Lung (tissue), 12 donors: ENCODE measurements around the gene PAK1. TPM values are rescaled to one million over a fixed set of nuclear protein-coding genes. Genes with fewer than 3 reads are reported as not detected.

ENCODE experiments used
- ATAC-seq: fragments of 200-7000 bp; cut with Tn5 transposase; one replicate; pipeline ENCODE4 v1.9.1; 2020; ENCODE audit warnings: moderate number of reproducible peaks; ENCODE audit not compliant: insufficient read depth, low FRiP score
- DNase-seq, 3 donors: peaks; one replicate each; pipeline ENCODE4 v3.0.0-alpha.2; 2013 to 2017
- H3K27ac ChIP-seq, 2 donors: one replicate each; pipeline ENCODE4 v1.5.1; 2013; ENCODE audit warnings: mild to moderate bottlenecking in 2 of 2, moderate library complexity in 2 of 2, control low read depth in 1 of 2, inconsistent platforms in 1 of 2, low read depth in 1 of 2, low read length in 1 of 2
- H3K27me3 ChIP-seq, 3 donors: one replicate each; pipeline ENCODE4 v1.5.1; 2013; ENCODE audit warnings: low read length in 2 of 3; ENCODE audit not compliant: control insufficient read depth in 3 of 3, insufficient read depth in 3 of 3
- H3K36me3 ChIP-seq, 4 donors: one replicate each; pipeline ENCODE4 v1.5.1; 2013; ENCODE audit warnings: low read length in 4 of 4, mild to moderate bottlenecking in 1 of 4, moderate library complexity in 1 of 4; ENCODE audit not compliant: control insufficient read depth in 4 of 4, insufficient read depth in 4 of 4
- H3K4me1 ChIP-seq, 5 donors: one replicate each; pipeline ENCODE4 v1.5.1; 2013; ENCODE audit warnings: low read length in 5 of 5, mild to moderate bottlenecking in 2 of 5, moderate library complexity in 1 of 5; ENCODE audit not compliant: control insufficient read depth in 5 of 5, insufficient read depth in 5 of 5
- H3K4me3 ChIP-seq: one replicate; pipeline ENCODE4 v1.5.1; 2013; ENCODE audit warnings: mild to moderate bottlenecking, control low read depth, moderate library complexity
- H3K9ac ChIP-seq, 2 donors: one replicate each; pipeline ENCODE4 v1.5.1; 2013; ENCODE audit warnings: low read length in 2 of 2, control low read depth in 1 of 2; ENCODE audit not compliant: insufficient read depth in 1 of 2
- H3K9me3 ChIP-seq, 4 donors: one replicate each; pipeline ENCODE4 v1.5.1; 2013; ENCODE audit warnings: low read length in 3 of 4, mild to moderate bottlenecking in 1 of 4, moderate library complexity in 1 of 4; ENCODE audit not compliant: control insufficient read depth in 4 of 4, insufficient read depth in 3 of 4
- WGBS, 2 donors: extraction: QIAGEN DNeasy Blood & Tissue Kit; methylation state at CpG; one replicate each; pipeline ENCODE4 v1.1.7; 2013; 5-methylcytosine and 5-hydroxymethylcytosine counted together
- polyA plus RNA-seq, 2 donors: library from polyadenylated mRNA; stranded (reverse); fragments of 200-250 nt; gene quantifications; one replicate each; pipeline ENCODE4 v1.2.1, GENCODE V29; 2013
- total RNA-seq, 2 donors: library from RNA; depleted of rRNA in 1 of 2; stranded (reverse); fragments of >200 nt in 1 of 2; gene quantifications; one replicate each; pipeline ENCODE4 v1.2.1, GENCODE V29; 2014 to 2021
- TF ChIP-seq, protein P1 (sequence below): IDR thresholded peaks from 2 replicates; pipeline ENCODE4 v1.5.1; 2012; ENCODE audit warnings: mild to moderate bottlenecking; ENCODE audit errors: control extremely low read depth, extremely low read depth
- donor health status: control.
- donor health status: control.
- donor health status: Bipolar disorder and iron deficiency.
- donor health status: healthy.
- donor health status: DM: yes; HTN: yes; CAD: no.

Gene PAK1
- total and polyA plus RNA-seq, 4 donors: 8.4 to 70.6 (median 29.8) TPM

DNA sequence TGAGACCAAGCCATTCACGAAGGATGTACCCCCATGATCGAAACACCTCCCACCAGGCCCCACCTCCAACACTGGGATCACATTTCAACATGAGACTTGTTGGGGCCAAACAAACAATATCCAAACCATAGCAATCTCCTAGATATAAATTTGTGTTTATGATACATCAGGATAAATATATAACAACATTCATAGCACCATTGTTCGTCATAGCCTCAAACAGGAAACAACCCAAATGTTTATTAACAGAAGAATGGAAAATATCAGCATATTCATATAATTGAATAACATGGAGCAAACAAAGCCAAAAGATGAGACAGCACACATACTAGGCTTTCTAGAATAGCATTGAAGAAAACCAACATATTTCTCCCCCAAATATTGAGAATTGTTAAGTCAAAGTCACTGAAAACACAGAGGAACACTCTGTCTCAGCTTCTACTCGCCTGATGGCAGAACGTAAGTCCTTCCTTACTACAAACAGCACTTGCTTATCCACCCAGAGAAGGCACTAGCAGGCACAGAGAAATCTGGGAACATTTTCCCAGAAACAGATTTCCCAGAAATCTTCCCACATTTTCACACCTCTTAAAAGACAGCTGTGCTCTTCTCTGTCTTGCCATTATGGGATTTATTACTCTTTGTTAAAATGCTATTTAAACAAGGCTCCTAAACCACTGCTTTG lies 164.4 kb downstream of the PAK1 start:
- H3K9ac ChIP-seq: no peak overlapping the region
- peaks cover 0 to 2% (median 0%) of the 10 kb centered on the region in 5 donors for H3K4me1 ChIP-seq
- no peaks in the 10 kb centered on the region for H3K9me3 ChIP-seq
- no peak overlapping the region for H3K4me3 ChIP-seq
- H3K27me3 ChIP-seq: no peaks in the 10 kb centered on the region
- H3K27ac ChIP-seq: no peak overlapping the region
- no peaks in the 10 kb centered on the region for H3K36me3 ChIP-seq
- TF ChIP-seq, protein P1, sequence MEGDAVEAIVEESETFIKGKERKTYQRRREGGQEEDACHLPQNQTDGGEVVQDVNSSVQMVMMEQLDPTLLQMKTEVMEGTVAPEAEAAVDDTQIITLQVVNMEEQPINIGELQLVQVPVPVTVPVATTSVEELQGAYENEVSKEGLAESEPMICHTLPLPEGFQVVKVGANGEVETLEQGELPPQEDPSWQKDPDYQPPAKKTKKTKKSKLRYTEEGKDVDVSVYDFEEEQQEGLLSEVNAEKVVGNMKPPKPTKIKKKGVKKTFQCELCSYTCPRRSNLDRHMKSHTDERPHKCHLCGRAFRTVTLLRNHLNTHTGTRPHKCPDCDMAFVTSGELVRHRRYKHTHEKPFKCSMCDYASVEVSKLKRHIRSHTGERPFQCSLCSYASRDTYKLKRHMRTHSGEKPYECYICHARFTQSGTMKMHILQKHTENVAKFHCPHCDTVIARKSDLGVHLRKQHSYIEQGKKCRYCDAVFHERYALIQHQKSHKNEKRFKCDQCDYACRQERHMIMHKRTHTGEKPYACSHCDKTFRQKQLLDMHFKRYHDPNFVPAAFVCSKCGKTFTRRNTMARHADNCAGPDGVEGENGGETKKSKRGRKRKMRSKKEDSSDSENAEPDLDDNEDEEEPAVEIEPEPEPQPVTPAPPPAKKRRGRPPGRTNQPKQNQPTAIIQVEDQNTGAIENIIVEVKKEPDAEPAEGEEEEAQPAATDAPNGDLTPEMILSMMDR: no peak
- ATAC-seq (no peak), DNase-seq (peak in 2 of 3 donors; percentile 9 to 22)
- WGBS, 2 donors: 60 to 67% methylated on average over 5 of the region's 5 CpGs

DNA sequence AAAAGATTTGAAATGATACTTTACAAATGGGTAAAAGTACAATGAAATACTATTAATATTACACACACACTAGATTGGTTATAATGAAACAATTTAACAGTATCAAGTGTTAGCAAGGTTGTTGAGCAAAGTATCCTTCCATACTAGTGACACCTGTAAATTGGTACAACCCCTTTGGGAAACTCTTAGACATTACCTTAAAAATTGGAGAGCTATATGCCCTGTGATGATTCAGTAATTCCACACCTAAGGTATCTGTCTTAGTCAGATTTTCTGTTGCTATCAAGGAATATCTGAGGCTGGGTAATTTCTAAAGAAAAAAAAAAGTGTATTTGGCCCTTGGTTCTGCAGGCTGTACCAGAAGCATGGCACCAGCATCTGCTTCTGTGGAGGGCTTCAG lies 165.1 kb downstream of the PAK1 start:
- TF ChIP-seq, protein P1: no peak
- no peak for ATAC-seq
- DNase-seq: no peak

DNA sequence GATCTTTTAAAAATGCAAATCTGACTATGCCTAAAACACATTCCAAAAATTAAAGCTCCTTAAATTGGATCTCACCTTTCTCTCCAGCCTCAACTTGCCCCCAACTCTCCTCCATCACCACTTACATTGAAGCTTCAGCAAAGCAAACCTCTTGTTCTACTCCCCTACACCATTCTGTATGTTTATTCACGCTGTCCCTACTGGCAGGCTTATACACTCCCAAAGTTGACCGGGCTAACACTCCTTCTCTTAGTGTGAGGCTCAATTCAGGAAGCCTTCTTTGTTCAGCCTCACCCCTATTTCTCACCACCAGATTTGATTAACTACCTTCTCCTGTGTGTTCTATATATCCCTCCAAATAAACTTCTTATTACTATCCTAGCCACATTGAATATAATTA lies 170.6 kb downstream of the PAK1 start:
- TF ChIP-seq, protein P1: no peak
- ATAC-seq (no peak), DNase-seq (no peak)
- Histone ChIP-seq H3K9me3 (no peaks in the 10 kb centered on the region), H3K4me3 (no peak overlapping the region), H3K27ac (no peak overlapping the region), H3K4me1 (no peaks in the 10 kb centered on the region), H3K27me3 (no peaks in the 10 kb centered on the region), H3K36me3 (no peaks in the 10 kb centered on the region), H3K9ac (no peak overlapping the region)
- 86 to 90% methylated on average over 2 of the region's 2 CpGs for WGBS, 2 donors

More for the DNA sequence above, 165.1 kb downstream of the PAK1 start:
- Histone ChIP-seq H3K27ac (no peak overlapping the region), H3K4me1 (peaks cover 0 to 2% (median 0%) of the 10 kb centered on the region in 5 donors), H3K27me3 (no peaks in the 10 kb centered on the region), H3K9ac (no peak overlapping the region), H3K36me3 (no peaks in the 10 kb centered on the region), H3K9me3 (no peaks in the 10 kb centered on the region), H3K4me3 (no peak overlapping the region)

DNA sequence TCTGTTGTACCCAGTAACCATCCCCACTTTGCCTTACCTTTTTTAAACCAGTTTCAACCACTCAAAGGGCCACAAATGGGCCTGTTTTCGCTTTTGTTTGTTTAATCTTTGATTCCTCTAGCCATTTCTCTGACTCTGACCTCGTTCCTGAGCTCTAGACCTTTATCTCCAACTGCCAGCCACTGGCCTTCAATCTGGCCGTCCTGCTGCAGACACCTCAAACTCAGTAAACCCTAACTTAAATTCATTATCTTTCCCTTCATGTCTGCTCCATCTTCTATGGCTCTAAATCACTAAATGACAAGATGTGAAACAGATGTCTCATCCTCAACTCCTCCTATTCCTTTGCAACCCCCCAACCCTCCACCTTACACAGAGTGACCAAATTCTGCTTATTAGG lies 171.1 kb downstream of the PAK1 start:
- no peaks in the 10 kb centered on the region for H3K9me3 ChIP-seq
- 86% methylated on average over 3 of the region's 3 CpGs for WGBS, 2 donors
- TF ChIP-seq, protein P1: no peak
- H3K27me3 ChIP-seq: no peaks in the 10 kb centered on the region
- H3K4me1 ChIP-seq: no peaks in the 10 kb centered on the region
- no peak overlapping the region for H3K27ac ChIP-seq
- no peak overlapping the region for H3K9ac ChIP-seq
- no peak overlapping the region for H3K4me3 ChIP-seq
- DNase-seq (no peak), ATAC-seq (no peak)
- no peaks in the 10 kb centered on the region for H3K36me3 ChIP-seq
